MM.1S (cell line): Measurements from ENCODE around the gene CXCL5.

Experiments
- CTCF ChIP-seq: fragments of 300-600 bp; sonication (generic); IDR thresholded peaks from 2 replicates; pipeline ENCODE4 v1.5.1; 2016; ENCODE audit warnings: antibody characterized with exemption, low read length, mixed read lengths
- EZH2phosphoT487 ChIP-seq: fragments of 300-600 bp; sonication (generic); IDR thresholded peaks from 2 replicates; pipeline ENCODE4 v1.6.1; 2018; ENCODE audit warnings: antibody characterized with exemption, low read length

- TF ChIP-seq CTCF, result no peak
- no peak for TF ChIP-seq EZH2phosphoT487
Observed at GRCh38 chr4:74039315-74039763, 40.9 kb upstream of the CXCL5 start.
